A549 treated with GW870086 at 1 μM for 4 hours (cell line): ENCODE data around the gene ZNF687. TPM values are rescaled to one million over a fixed set of nuclear protein-coding genes. Genes with fewer than 3 reads are reported as not detected.

Source experiments
- total RNA-seq: library from RNA; stranded (reverse); fragments of 200-300 nt; extraction: Qiagen RNA extraction; gene quantifications from 5 replicates; pipeline ENCODE4 v1.2.3, GENCODE V29; 2022; ENCODE audit warnings: low read depth

The ZNF687 gene
- total RNA-seq: 10.8 to 14.8 TPM (median 12.6 TPM) in 5 replicates

GRCh38 chr1:151281969-151282882, at the start of gene ZNF687:
Gene ZNF687, plus strand, starts transcription at chr1:151282299. Its CDS starts 3,993 bp downstream, at chr1:151286292.

GRCh38 chr1:151254217-151255213, 27.6 kb upstream of the ZNF687 start, which contains the start of gene PSMD4:
Gene PSMD4, plus strand, starts transcription at chr1:151254734. Its CDS starts 49 bp downstream, at chr1:151254783.

GRCh38 chr1:151327223-151327902, 45.3 kb downstream of the ZNF687 start, which contains the start of gene PI4KB:
Gene PI4KB, minus strand, starts transcription at chr1:151327416. Its CDS starts 10,935 bp downstream, at chr1:151316481.

Other genes starting within 250 kb of the ZNF687 start
- 0.05 to 0.24 TPM (median 0.12 TPM) in 4 of 5 replicates, not detected in the other for gene BNIPL, start 245.7 kb upstream of the ZNF687 start, total RNA-seq
- 5.3 to 8.6 TPM (median 6.4 TPM) in 5 replicates for gene C1orf56, start 234.5 kb upstream of the ZNF687 start, total RNA-seq
- 83.0 to 88.9 TPM (median 84.7 TPM) in 5 replicates for gene CDC42SE1, start 222.7 kb upstream of the ZNF687 start, total RNA-seq
- gene MLLT11, start 221.9 kb upstream of the ZNF687 start, total RNA-seq: 12.5 to 18.3 TPM (median 17.0 TPM) in 5 replicates
- 2.9 to 3.5 TPM (median 3.0 TPM) in 5 replicates for gene GABPB2, start 211.5 kb upstream of the ZNF687 start, total RNA-seq
- 0.91 to 2.9 TPM (median 1.8 TPM) in 5 replicates for gene SEMA6C, start 135.7 kb upstream of the ZNF687 start, total RNA-seq
- not detected in 5 replicates for gene TNFAIP8L2, start 125.7 kb upstream of the ZNF687 start, total RNA-seq
- 5.1 to 7.7 TPM (median 5.8 TPM) in 5 replicates for gene LYSMD1, start 116.4 kb upstream of the ZNF687 start, total RNA-seq
- gene SCNM1, start 116.2 kb upstream of the ZNF687 start, total RNA-seq: 42.4 to 52.8 TPM (median 47.8 TPM) in 5 replicates
- 0.31 to 0.33 TPM in 2 of 5 replicates, not detected in the others for gene TMOD4, start 106.3 kb upstream of the ZNF687 start, total RNA-seq
- 42.3 to 58.6 TPM (median 46.7 TPM) in 5 replicates for gene VPS72, start 92.1 kb upstream of the ZNF687 start, total RNA-seq
- 48.7 to 54.3 TPM (median 49.8 TPM) in 5 replicates for gene PIP5K1A, start 83.7 kb upstream of the ZNF687 start, total RNA-seq
- 168 to 195 TPM (median 180 TPM) in 5 replicates for gene PSMD4, start 27.6 kb upstream of the ZNF687 start, total RNA-seq
- 23.4 to 27.4 TPM (median 27.0 TPM) in 5 replicates for gene PI4KB, start 45.1 kb downstream of the ZNF687 start, total RNA-seq
- 20.1 to 24.6 TPM (median 23.8 TPM) in 5 replicates for gene RFX5, start 65.0 kb downstream of the ZNF687 start, total RNA-seq
- 6.1 to 8.0 TPM (median 6.9 TPM) in 5 replicates for gene SELENBP1, start 90.4 kb downstream of the ZNF687 start, total RNA-seq
- 379 to 439 TPM (median 422 TPM) in 5 replicates for gene PSMB4, start 117.3 kb downstream of the ZNF687 start, total RNA-seq
- 17.0 to 23.7 TPM (median 18.9 TPM) in 5 replicates for gene POGZ, start 177.2 kb downstream of the ZNF687 start, total RNA-seq
- gene CGN, start 229.1 kb downstream of the ZNF687 start, total RNA-seq: 2.6 to 3.3 TPM (median 2.9 TPM) in 5 replicates